SK-N-SH (cell line): Measurements from ENCODE around the gene UTS2. TPM values are rescaled to one million over a fixed set of nuclear protein-coding genes. Genes with fewer than 3 reads are reported as not detected.

Experiments
- CTCF ChIA-PET: fragments of 300-600, 350-600 bp; formaldehyde crosslinking; extraction: SDS; loops from one replicate; lab custom pipeline; 2021; lab: Yijun Ruan, JAX
- POLR2A ChIA-PET: fragments of 350-600 bp; sonication (Branson Sonifier 250); formaldehyde crosslinking; extraction: SDS; loops from one replicate; lab custom pipeline; 2020; ENCODE audit warnings: antibody characterized with exemption, inconsistent platforms; lab: Yijun Ruan, JAX
- DNase-seq: peaks from one replicate; pipeline ENCODE4 v3.0.0; 2012
- H2AFZ ChIP-seq: fragments of 200-600 bp; sonication (generic); 2 replicates; pipeline ENCODE4 v1.8.1; 2016; ENCODE audit warnings: antibody characterized with exemption, mild to moderate bottlenecking, low read depth
- H3F3A ChIP-seq: fragments of 200-600 bp; sonication (generic); replicated peaks from 2 replicates; pipeline ENCODE3; 2016; ENCODE audit warnings: antibody characterized with exemption, mild to moderate bottlenecking; ENCODE audit not compliant: insufficient read depth
- H3K27ac ChIP-seq, 2 experiments: fragments of 200-500 bp in 1 of 2; fragments of 200-600 bp in 1 of 2; sonication (Bioruptor generic) in 1 of 2; sonication (generic), shearing (Covaris generic) in 1 of 2; 2 replicates each; pipeline versions ENCODE4 v1.5.1 to v1.6.1; 2014 to 2016; ENCODE audit warnings: low read depth in 2 of 2, inconsistent platforms in 1 of 2, low read length in 1 of 2, mild to moderate bottlenecking in 1 of 2, mixed read lengths in 1 of 2
- H3K27me3 ChIP-seq: fragments of 200-600 bp; sonication (generic), shearing (Covaris generic); 2 replicates; pipeline ENCODE4 v1.6.1; 2016; ENCODE audit warnings: mixed run types; ENCODE audit not compliant: insufficient read depth
- H3K36me3 ChIP-seq, 2 experiments: fragments of 200-500 bp in 1 of 2; fragments of 200-600 bp in 1 of 2; sonication (Bioruptor generic) in 1 of 2; sonication (generic) in 1 of 2; replicated peaks in 1 of 2; 2 replicates each; pipeline versions ENCODE3 to v1.5.1; 2014 to 2016; ENCODE audit warnings: low read length in 1 of 2, mild to moderate bottlenecking in 1 of 2; ENCODE audit not compliant: insufficient read depth in 2 of 2, control insufficient read depth in 1 of 2
- H3K4me1 ChIP-seq, 2 experiments: fragments of 200-500 bp in 1 of 2; fragments of 200-600 bp in 1 of 2; sonication (Bioruptor generic) in 1 of 2; sonication (generic), shearing (Covaris generic) in 1 of 2; 2 replicates each; pipeline versions ENCODE4 v1.5.1 to v1.6.1; 2014 to 2016; ENCODE audit warnings: low read depth in 1 of 2, low read length in 1 of 2, mixed run types in 1 of 2; ENCODE audit not compliant: insufficient read depth in 2 of 2, control insufficient read depth in 1 of 2
- H3K4me2 ChIP-seq: fragments of 200-600 bp; sonication (generic), shearing (Covaris generic); 2 replicates; pipeline ENCODE4 v1.6.1; 2017; ENCODE audit warnings: mixed run types
- H3K4me3 ChIP-seq, 2 experiments: fragments of 200-500 bp in 1 of 2; fragments of 200-600 bp in 1 of 2; sonication (Bioruptor generic) in 1 of 2; sonication (generic), shearing (Covaris generic) in 1 of 2; 2 replicates each; pipeline versions ENCODE4 v1.5.1 to v1.8.1; 2014 to 2016; ENCODE audit warnings: low read depth in 2 of 2, inconsistent platforms in 1 of 2, low read length in 1 of 2, mild to moderate bottlenecking in 1 of 2, mixed read lengths in 1 of 2, moderate library complexity in 1 of 2
- H3K79me2 ChIP-seq: fragments of 200-600 bp; sonication (generic); 2 replicates; pipeline ENCODE4 v1.8.1; 2017; ENCODE audit warnings: mild to moderate bottlenecking; ENCODE audit not compliant: insufficient read depth
- H3K9ac ChIP-seq: fragments of 200-600 bp; sonication (generic); 2 replicates; pipeline ENCODE4 v1.6.1; 2017; ENCODE audit warnings: mixed run types
- H3K9me2 ChIP-seq: fragments of 200-600 bp; sonication (generic); 2 replicates; pipeline ENCODE4 v1.6.1; 2017; ENCODE audit warnings: mixed run types
- H3K9me3 ChIP-seq: fragments of 200-600 bp; sonication (generic); 2 replicates; pipeline ENCODE4 v1.6.1; 2017; ENCODE audit warnings: mixed run types, mild to moderate bottlenecking, moderate library complexity
- H4K20me1 ChIP-seq: fragments of 200-600 bp; sonication (generic); 2 replicates; pipeline ENCODE4 v1.6.1; 2017; ENCODE audit warnings: mild to moderate bottlenecking, mixed run types; ENCODE audit not compliant: insufficient read depth
- CHD2 ChIP-seq: fragments of 150-350 bp; IDR thresholded peaks from 2 replicates; pipeline ENCODE4 v1.6.1; 2018; ENCODE audit warnings: low read length; ENCODE audit not compliant: partially characterized antibody
- EP300 ChIP-seq, 2 experiments: IDR thresholded peaks; 2 replicates each; pipeline versions ENCODE4 v1.4.0 to v1.6.1; 2012; ENCODE audit warnings: borderline replicate concordance in 1 of 2, low read depth in 1 of 2, low read length in 1 of 2
- EZH2phosphoT487 ChIP-seq: fragments of 200-600 bp; sonication (generic); IDR thresholded peaks from 2 replicates; pipeline ENCODE4 v1.6.1; 2017; ENCODE audit warnings: low read depth, mixed run types, mild to moderate bottlenecking, antibody characterized with exemption, moderate library complexity, borderline replicate concordance
- FOSL2 ChIP-seq: IDR thresholded peaks from 2 replicates; pipeline ENCODE4 v1.4.0; 2012; ENCODE audit warnings: low read depth, mild to moderate bottlenecking, moderate library complexity, borderline replicate concordance
- FOXJ3 ChIP-seq: sonication (generic); formaldehyde crosslinking; IDR thresholded peaks from 2 replicates; pipeline ENCODE4 v1.5.1; 2020; ENCODE audit warnings: mild to moderate bottlenecking, missing genetic modification reagents
- GATA2 ChIP-seq: sonication (generic); formaldehyde crosslinking; IDR thresholded peaks from 2 replicates; pipeline ENCODE4 v1.5.0; 2020; ENCODE audit warnings: mild to moderate bottlenecking, missing genetic modification reagents
- MXI1 ChIP-seq: IDR thresholded peaks from 2 replicates; pipeline ENCODE4 v1.6.1; 2012; ENCODE audit warnings: mild to moderate bottlenecking, low read depth, low read length, improper control_type of control experiment
- NFIC ChIP-seq: IDR thresholded peaks from 2 replicates; pipeline ENCODE4 v1.4.0; 2012; ENCODE audit warnings: borderline replicate concordance
- NRF1 ChIP-seq: IDR thresholded peaks from 2 replicates; pipeline ENCODE4 v1.6.1; 2012; ENCODE audit warnings: low read depth, mild to moderate bottlenecking, low read length
- RAD21 ChIP-seq: IDR thresholded peaks from 2 replicates; pipeline ENCODE4 v1.6.1; 2012; ENCODE audit warnings: mild to moderate bottlenecking, low read length
- SIN3A ChIP-seq: IDR thresholded peaks from 2 replicates; pipeline ENCODE4 v1.6.1; 2012; ENCODE audit warnings: low read depth, mild to moderate bottlenecking, low read length, moderate library complexity, borderline replicate concordance
- TCF12 ChIP-seq: IDR thresholded peaks from 2 replicates; pipeline ENCODE4 v1.4.0; 2012
- TEAD4 ChIP-seq: IDR thresholded peaks from 2 replicates; pipeline ENCODE4 v1.4.0; 2012; ENCODE audit warnings: mild to moderate bottlenecking, borderline replicate concordance; ENCODE audit not compliant: insufficient read depth
- WGBS: methylation state at CpG from one replicate; pipeline ENCODE4 v1.1.6; 2017; ENCODE audit warnings: low lambda C conversion rate; 5-methylcytosine and 5-hydroxymethylcytosine counted together
- polyA plus RNA-seq, 3 experiments: library from polyadenylated mRNA; depleted of rRNA; stranded (reverse); fragments of >200 nt; gene quantifications; 2 replicates each; pipeline ENCODE4 v1.2.3, GENCODE V29; 2012
- TF ChIP-seq, protein P1 (sequence below): IDR thresholded peaks from 2 replicates; pipeline ENCODE4 v1.4.0; 2012; ENCODE audit warnings: low read depth, borderline replicate concordance
- TF ChIP-seq, protein P2 (sequence below): IDR thresholded peaks from 2 replicates; pipeline ENCODE4; 2012
- TF ChIP-seq, protein P3 (sequence below): IDR thresholded peaks from 2 replicates; pipeline ENCODE4 v1.4.0; 2012; ENCODE audit warnings: low read depth, borderline replicate concordance
- TF ChIP-seq, protein P4 (sequence below): fragments of 150-350 bp; IDR thresholded peaks from 2 replicates; pipeline ENCODE4 v1.6.1; 2016; ENCODE audit warnings: mild to moderate bottlenecking, low read depth, low read length
- TF ChIP-seq, protein P5 (sequence below): fragments of 150-350 bp; IDR thresholded peaks from 2 replicates; pipeline ENCODE4 v1.6.1; 2017; ENCODE audit warnings: antibody characterized with exemption, low read length, low read depth, borderline replicate concordance

UTS2 gene, protein sequence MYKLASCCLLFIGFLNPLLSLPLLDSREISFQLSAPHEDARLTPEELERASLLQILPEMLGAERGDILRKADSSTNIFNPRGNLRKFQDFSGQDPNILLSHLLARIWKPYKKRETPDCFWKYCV
- polyA plus RNA-seq (2012; rRNA removed): 0.13 TPM in 1 of 2 replicates, not detected in the other
- 0.07 and 0.12 TPM in 2 replicates for polyA plus RNA-seq (2012; cell fraction: cytosol; rRNA removed)
- polyA plus RNA-seq (2012; cell fraction: nucleus; rRNA removed): 0.04 TPM in 1 of 2 replicates, not detected in the other

DNA sequence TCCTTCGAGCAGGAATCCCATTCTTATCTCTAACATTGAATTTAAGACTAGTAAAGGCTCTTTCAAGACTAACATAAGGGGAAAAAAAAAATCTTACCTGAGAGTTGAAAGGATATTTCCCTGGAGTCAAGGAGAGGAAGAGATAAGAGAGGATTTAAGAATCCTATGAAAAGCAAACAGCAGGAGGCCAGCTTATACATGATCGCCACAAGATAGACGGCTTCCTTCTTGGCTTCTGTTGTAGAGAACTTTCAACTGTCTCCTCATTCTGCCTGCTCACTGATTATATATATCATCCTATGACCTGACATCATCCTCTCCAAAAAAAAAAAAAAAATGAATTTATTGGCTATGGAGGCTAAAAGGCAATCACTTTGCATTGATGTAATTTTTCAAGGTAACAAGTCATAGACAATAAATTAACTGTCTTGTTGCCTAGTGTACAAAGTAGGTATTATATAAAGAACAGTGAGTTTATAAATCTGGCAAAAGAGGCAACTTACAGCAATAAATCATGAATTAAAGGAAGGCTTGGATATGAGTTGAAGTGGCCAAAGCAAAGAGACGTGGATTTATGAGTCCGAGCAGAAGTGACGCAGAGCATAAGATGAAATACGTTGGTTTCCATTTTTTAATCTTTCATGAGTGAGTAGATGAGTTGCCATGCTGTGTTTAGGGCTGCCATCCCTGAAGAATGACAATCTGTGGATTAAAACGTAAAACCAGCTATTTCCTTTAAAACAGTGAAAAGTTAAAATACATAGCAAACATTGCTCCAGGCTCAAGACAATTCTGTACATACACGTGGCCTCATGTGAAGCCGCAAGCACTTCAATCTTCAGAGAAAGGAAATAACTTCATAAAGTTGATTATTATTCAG, at the start of gene UTS2:
Gene UTS2, minus strand, starts transcription at position 262 of the 880 bp plus-strand sequence. Its CDS starts 62 bp downstream, at position 200.
- H3K9ac ChIP-seq: no peak within 1 kb of the TSS
- no peak for DNase-seq
- no peak for TF ChIP-seq SIN3A
- TF ChIP-seq CHD2: no peak
- no peak for TF ChIP-seq EP300 (IDR thresholded peaks at IDR 0.05; ENCODE audit: borderline replicate concordance in 1 of 2, low read depth in 1 of 2, low read length in 1 of 2)
- no peak for TF ChIP-seq MXI1
- TF ChIP-seq TCF12: no peak
- TF ChIP-seq FOXJ3 (CRISPR knock-in tag): no peak
- TF ChIP-seq, protein P1, sequence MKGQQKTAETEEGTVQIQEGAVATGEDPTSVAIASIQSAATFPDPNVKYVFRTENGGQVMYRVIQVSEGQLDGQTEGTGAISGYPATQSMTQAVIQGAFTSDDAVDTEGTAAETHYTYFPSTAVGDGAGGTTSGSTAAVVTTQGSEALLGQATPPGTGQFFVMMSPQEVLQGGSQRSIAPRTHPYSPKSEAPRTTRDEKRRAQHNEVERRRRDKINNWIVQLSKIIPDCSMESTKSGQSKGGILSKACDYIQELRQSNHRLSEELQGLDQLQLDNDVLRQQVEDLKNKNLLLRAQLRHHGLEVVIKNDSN: no peak
- no peak for TF ChIP-seq NFIC
- TF ChIP-seq, protein P2, sequence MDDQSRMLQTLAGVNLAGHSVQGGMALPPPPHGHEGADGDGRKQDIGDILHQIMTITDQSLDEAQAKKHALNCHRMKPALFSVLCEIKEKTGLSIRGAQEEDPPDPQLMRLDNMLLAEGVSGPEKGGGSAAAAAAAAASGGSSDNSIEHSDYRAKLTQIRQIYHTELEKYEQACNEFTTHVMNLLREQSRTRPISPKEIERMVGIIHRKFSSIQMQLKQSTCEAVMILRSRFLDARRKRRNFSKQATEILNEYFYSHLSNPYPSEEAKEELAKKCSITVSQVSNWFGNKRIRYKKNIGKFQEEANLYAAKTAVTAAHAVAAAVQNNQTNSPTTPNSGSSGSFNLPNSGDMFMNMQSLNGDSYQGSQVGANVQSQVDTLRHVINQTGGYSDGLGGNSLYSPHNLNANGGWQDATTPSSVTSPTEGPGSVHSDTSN: no peak
- TF ChIP-seq FOSL2: no peak
- TF ChIP-seq NRF1: no peak
- TF ChIP-seq GATA2: no peak
- no peak for TF ChIP-seq EZH2phosphoT487
- TF ChIP-seq RAD21: no peak
- TF ChIP-seq TEAD4: no peak
- TF ChIP-seq, protein P3, sequence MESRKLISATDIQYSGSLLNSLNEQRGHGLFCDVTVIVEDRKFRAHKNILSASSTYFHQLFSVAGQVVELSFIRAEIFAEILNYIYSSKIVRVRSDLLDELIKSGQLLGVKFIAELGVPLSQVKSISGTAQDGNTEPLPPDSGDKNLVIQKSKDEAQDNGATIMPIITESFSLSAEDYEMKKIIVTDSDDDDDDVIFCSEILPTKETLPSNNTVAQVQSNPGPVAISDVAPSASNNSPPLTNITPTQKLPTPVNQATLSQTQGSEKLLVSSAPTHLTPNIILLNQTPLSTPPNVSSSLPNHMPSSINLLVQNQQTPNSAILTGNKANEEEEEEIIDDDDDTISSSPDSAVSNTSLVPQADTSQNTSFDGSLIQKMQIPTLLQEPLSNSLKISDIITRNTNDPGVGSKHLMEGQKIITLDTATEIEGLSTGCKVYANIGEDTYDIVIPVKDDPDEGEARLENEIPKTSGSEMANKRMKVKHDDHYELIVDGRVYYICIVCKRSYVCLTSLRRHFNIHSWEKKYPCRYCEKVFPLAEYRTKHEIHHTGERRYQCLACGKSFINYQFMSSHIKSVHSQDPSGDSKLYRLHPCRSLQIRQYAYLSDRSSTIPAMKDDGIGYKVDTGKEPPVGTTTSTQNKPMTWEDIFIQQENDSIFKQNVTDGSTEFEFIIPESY: no peak
- TF ChIP-seq, protein P4, sequence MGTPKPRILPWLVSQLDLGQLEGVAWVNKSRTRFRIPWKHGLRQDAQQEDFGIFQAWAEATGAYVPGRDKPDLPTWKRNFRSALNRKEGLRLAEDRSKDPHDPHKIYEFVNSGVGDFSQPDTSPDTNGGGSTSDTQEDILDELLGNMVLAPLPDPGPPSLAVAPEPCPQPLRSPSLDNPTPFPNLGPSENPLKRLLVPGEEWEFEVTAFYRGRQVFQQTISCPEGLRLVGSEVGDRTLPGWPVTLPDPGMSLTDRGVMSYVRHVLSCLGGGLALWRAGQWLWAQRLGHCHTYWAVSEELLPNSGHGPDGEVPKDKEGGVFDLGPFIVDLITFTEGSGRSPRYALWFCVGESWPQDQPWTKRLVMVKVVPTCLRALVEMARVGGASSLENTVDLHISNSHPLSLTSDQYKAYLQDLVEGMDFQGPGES: no peak
- TF ChIP-seq, protein P5, sequence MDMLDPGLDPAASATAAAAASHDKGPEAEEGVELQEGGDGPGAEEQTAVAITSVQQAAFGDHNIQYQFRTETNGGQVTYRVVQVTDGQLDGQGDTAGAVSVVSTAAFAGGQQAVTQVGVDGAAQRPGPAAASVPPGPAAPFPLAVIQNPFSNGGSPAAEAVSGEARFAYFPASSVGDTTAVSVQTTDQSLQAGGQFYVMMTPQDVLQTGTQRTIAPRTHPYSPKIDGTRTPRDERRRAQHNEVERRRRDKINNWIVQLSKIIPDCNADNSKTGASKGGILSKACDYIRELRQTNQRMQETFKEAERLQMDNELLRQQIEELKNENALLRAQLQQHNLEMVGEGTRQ: no peak
- H3K27ac ChIP-seq: no peak within 1 kb of the TSS
- no peak within 1 kb of the TSS for H3K4me3 ChIP-seq
- no peak within 1 kb of the TSS for H3K4me2 ChIP-seq
- no peaks in the 10 kb centered on the region for H3K9me3 ChIP-seq
- H4K20me1 ChIP-seq: no peaks in the 10 kb centered on the region
- no peaks in the 10 kb centered on the region for H3K79me2 ChIP-seq
- no peaks in the 10 kb centered on the region for H3K27me3 ChIP-seq
- CTCF ChIA-PET: no interaction called here
- 83% methylated on average over 10 of the region's 10 CpGs for WGBS
- H2AFZ ChIP-seq: no peak within 1 kb of the TSS
- no peaks in the 10 kb centered on the region; a peak in 1 of 4 replicates for H3K4me1 ChIP-seq
- H3K36me3 ChIP-seq: no peaks in the 10 kb centered on the region
- POLR2A ChIA-PET: no interaction called here
- no peaks in the 10 kb centered on the region for H3K9me2 ChIP-seq
- H3F3A ChIP-seq: no peaks in the 10 kb centered on the region
